Stimulated activated CD8-positive, alpha-beta memory T cell treated with anti-CD3 and anti-CD28 coated beads, Interleukin-4, amount 100 ng/mL, for 24 hours (primary cell): Measurements from ENCODE around the gene RNU6-8.

Experiments used
- DNase-seq: peaks from one replicate; pipeline ENCODE4 v3.0.0-alpha.2; 2020; ENCODE audit warnings: low read depth

Gene RNU6-8

DNA sequence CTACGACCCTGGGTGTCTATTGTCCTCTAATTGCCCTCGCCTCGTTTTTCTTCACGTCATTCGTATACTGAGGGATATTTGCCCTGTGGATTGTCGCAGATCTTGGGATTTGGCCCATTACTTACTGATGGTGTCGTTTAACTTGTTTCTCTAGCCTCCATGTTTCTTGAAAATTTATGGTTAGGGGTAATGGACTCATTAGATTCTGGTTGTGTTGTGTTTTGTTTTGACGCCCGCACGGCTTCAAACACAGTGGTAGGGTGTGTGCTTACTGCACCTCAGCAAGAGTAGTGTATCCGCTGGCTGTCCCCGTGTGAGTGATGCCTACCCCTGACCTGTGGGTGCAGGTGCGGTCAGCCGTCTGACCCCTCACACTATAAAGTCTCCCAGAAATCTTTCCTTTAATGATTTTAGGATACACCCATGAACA is 874 bp upstream of the RNU6-8 start:
- DNase-seq, result no peak

DNA sequence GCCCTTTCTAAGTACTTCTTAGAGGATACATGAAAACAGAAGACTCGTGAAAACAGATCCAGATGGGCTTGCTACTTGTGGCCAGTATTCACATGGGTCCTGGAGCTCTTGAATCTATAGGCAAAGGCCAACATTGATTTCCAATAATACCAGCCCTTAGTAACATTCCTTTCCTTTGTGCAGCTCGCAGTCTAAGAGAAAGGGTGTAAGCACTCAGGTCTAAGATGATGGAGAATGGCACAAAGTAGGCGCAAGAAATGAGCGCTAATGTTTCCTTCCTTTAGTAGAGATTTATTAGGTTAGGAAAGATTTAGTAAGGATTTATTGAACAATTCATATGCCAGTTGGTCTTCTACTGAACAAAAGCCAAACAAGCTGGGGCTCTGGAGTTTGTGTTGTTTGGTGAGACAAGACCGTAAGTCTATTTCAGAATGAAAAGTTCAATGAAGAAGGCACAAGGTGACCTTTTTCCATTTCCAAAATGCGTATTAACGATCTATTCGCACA is 525 bp downstream of the RNU6-8 start:
- no peak for DNase-seq

DNA sequence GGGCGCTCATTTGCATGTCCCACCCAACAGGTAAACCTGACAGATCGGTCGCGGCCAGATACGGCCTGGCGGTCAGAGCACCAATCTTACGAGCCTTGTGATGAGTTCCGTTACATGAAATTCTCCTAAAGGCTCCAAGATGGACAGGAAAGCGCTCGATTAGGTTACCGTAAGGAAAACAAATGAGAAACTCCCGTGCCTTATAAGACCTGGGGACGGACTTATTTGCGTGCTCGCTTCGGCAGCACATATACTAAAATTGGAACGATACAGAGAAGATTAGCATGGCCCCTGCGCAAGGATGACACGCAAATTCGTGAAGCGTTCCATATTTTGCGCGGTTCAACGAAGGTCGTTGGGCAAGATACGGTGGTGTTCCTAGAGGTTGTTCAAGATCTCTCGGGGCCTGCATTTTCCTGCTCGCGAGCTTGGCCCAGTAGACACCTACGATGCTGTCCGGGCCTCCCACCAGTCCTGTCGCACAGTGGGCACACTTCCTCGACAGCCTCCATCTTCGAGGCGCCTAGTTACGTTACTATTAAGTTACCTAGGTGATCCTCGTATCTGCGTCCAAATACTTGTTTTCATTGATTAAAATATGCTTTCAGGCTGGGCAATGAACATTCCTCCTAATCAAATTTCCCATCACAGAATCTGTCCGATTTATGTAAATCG is 1.1 kb downstream of the RNU6-8 start, which contains the start of gene RNU6-7:
Gene RNU6-7, plus strand, starts transcription at position 230 of the 675 bp plus-strand sequence.
- DNase-seq, result peak; percentile 2

DNA sequence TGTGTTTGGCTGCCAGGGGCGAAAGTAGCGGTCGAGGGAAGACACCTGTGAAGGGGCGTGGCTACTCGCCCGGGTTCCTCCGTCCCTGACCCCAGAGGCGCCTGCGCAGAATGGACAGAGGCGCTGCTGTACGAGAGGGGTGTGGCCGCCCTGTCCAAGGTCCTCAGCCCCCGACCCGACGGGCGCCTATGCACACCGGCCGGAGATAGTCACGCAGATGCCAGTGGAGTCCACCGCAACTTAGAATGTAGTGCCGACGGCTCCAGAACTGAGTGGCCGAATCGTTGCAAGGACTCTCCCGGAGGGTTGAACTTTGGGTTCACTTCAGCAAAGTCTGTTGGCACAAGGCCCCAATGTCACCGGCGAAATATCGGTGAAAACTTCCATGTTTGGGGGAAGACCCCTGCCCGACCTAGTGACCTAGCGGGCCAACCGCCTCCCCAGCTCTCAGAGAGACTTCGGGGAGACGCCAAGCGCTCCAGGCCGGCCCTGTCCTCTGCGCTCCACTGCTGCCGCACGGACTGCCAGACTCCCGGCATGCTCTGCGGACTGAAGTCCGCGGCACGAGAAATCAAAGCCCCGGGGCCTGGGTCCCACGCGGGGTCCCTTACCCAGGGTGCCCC is 1.8 kb downstream of the RNU6-8 start:
- peak; percentile 70 for DNase-seq

DNA sequence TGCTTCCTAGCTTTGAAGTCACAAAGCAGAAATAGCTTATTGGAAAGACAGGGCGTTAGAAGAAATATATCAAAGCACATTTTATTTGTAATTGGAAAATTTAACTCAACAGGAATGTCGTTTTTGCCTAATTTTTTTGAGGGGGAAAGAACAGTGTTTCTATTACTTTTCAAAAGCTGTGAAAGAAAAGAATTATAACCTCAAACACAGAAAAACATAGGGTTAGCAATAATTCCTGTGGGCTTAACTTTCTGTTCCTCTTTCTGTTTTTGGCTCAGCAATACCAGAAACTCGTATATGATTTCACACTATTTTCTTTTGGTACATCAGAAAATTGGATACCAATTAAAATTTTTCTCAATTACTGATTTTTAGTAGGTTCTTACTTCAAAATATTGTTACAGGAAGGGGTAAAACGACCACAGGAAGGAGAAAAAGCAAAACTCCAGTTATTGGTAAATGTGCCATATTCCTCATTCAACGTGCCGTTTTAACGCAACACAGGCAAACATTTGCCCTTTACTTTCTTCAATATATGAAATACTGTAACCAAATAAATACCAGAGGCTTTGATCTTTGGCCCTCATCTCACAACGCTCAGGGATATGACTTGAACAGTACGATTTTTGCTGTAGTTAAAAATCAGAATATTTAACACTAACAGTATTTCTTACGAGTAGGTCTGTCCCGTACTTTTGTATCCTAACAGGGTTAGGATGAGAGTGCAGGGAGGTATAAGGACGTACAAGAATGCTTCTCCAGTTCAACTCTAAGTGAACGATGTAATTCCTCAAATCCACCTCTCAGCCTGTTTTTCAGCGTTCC is 2.5 kb downstream of the RNU6-8 start:
- DNase-seq, result no peak

DNA sequence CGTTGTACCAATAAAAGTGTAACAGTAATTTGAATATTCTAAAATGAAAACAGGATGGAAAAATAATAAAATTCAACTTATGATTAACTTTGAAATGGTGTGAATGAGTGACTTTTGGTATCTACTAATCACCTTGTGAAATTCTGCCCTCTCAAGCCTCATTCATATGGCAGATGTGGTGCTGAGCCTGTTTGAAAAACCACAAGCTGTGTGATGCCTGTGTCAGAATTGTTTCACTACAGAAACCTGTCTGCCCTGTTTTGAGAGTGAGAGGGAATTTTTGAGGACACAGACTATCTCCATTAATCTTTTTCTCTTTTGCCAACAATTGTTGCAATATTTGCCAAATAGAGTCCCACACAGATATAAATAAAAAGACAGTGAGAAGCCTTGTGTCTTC is 5.2 kb downstream of the RNU6-8 start:
- DNase-seq, result no peak

DNA sequence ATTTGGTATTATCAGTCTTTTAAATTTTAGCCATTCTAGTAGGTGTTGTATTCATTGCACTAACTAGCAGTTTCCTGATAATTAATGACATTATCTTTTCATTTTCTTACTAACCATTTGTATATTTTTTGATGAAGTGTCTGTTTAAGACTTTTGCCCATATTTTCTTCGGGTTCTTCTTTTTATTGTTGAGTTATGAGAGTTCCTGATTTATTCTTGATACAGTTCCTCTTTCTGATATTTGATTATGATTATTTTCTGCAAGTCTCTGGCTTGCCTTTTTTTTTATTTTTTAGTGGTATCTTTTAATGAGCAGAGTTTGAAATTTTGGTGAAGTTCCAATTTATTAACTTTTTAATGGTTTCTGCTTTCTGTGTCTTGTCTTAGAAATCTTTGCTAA is 7.4 kb downstream of the RNU6-8 start:
- no peak for DNase-seq

DNA sequence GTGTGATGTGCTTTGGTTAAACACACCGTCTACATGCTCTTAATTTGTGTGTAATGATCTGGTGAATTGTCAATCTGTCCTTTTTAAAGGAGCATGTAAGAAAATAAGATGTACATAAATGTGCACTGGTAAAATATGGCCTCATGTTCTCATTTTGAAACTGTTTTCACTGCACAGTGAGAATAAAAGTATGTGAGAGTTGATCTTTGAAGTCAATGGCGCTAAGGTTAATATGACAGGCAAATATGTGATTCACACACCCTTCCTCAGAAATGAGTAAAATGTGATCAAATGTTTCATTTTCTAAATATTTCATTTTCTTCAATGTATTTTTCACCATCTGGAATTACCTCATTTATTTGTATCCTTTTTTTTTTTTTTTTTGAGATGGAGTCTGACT is 9.5 kb downstream of the RNU6-8 start:
- no peak for DNase-seq

DNA sequence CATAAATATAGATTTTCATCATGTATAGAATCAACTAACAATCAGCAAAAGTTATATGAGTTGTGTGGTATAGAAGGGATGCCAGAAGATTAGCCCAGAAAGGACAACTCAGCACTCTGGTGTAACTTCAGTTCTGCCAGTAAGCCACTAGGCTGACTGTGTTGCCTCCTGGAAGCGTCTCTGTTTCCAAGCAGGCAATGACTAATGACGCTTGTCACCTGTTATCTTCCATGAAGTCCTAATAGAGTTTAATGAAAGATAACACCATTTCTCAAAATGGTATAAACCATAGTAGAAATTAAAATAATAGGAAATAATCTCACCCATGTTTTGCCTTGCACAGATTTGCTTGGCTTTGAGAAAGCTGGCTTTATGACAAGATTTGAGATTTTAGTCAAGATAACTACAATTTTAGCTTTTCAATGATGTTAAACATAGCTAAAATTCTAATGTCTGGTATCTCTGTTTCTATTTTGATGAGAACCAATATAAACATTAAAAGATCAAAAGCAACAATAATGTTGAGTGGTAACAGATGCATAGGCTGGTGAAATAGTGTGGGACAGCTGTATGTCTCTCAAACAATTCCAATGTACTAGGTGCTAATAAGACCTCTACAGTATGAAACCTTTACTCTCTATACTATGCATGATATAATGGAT is 10.2 kb downstream of the RNU6-8 start:
- no peak for DNase-seq

DNA sequence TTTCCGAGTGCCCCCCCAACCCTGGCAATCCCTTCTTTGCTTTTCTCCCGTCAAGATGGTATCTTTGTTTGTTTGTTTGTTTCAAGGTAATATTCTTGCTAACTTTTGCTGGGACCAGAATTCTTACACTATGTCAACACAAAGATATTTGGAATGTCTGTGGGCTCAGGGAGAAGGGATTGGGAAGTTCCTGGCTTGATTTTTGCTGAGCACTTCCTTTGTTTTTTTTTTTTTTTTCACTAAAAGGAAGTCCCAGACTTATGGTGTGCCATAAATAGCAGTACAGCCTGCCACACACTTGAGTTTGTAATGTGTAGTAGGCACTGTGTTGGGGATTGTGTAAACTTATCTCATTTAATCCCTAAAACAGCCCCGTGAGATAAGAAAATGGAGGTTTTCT is 12.4 kb downstream of the RNU6-8 start:
- no peak for DNase-seq

DNA sequence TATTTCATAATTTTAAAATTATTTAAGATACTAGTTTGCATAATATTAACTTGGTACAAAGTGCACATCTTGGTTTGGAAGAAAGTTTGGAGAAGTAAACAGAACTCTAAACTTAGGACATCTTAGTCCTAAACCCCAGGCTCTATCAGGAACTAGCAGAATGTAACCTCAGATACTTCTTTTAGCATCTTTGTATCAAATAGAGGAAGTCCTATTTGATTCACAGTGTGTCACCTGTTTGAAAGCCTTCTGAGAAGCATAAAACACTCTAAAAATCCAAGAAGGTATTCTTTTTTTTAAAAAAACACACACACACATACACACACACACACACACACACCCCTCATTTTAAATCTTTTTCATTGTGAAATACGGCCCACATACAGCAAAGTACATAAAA is 13.3 kb downstream of the RNU6-8 start:
- no peak for DNase-seq

DNA sequence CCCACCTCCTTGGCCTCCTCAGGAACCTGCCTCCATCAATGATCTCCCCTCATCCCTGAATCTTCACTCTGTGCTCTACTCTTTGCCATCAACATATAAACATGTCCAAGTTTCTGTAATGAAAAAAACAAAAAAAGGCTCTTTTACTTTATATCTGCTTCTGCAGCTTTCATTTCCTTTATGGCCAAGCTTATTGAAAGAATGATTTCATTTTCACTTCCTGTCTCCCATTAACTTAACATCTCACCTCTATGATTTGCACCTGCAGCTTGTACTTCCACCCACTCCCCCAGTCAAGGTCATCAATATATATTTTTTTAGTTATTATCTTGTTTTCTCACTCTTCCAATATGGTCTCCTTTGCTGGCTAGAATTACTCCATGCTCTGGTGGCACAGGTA is 16.8 kb downstream of the RNU6-8 start:
- DNase-seq, result no peak

DNA sequence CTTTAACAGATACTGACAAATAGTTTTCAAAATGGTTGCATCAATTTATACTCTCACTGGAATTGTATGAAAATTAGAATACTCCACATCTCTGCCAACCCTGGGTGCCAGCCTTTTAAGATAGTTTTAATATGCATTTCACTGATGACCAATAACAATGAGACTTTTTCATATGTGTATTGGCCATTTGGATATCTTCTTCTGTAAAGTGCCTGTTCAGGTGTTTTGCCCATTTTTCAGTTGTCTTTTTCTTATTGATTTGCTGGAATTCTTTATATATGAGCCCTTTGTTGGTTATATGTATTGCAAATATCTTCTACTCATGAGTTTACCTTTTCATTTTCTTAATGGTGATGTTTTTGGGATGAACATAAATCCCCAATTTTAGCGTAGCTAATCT is 18.0 kb downstream of the RNU6-8 start:
- no peak for DNase-seq

DNA sequence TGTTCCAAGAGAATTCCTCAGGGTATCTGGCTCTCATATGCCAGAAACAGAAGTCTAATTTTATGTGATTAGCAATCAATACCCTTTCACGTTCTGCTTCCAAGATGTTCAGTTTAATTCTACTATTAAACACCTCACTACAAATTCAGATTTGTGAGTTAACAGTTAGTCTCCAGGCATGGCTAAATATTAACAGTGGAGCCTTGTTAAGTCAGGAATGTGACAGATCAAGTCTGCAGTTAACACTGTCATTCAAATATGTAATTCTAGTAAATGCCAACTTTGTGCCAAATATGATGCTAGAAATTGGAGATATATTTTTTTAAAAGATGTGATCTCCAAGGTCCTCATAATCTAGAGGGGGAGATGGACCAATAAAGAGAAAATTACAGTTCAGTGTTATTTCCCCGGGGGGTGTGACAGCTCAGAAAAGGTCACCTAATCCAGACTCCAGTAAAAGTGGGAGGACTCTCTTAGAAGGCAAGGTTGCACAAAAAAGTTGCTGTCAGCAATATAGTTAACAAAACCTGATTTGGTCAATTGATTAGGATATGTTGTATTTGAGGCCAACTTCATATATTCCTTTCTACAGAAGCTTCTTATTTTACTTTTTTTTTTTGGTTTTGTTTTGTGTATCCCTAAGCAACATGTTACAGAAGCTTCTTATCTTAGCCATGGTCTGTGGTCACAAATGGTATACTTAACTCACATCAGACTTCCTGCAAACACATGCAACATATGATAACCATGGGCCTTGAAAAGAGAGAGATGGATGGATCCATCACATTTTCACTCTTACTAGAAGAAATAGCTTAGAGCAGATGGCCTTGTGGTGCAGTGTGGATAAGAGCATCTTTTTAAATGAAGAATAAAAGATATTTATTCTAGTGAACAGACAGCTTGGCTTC is 19.7 kb downstream of the RNU6-8 start:
- no peak for DNase-seq

DNA sequence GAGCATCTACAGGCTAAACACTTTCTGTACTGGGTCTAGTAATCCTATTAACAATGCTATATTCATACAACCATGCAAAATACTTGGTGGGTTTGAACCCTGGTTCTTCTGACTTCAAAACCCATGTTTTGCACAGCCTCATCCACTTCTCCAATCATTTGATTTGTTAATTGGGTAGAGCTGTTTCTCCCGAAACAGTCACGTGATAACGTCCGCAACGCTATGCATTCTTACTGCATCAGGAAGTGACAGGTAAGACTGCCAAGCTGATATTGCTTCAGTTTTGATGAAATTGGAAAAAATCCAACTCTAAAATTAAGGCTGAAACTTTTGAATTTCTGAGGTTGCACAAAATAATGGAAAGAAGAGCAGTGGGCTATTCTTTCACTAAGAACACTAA is 31.6 kb downstream of the RNU6-8 start:
- DNase-seq, result no peak

DNA sequence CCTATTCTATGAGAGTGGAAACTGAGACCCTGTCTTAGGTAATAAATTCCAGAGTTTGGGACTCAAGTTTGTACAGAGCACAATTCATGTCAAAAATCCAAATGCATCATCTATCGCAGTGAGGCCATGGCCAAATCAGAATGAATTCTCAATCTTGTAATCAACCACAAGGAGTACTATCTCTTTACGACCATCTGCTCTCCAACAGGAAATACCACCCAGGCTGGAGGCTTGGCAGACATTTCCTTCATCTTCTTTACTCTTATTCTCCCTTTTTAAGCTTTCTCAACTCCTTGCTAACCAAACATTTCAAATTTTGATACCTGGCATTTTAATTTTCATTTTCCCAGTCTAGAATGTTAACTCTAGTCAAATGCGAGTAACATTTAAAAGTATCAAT is 33.9 kb downstream of the RNU6-8 start:
- no peak for DNase-seq

DNA sequence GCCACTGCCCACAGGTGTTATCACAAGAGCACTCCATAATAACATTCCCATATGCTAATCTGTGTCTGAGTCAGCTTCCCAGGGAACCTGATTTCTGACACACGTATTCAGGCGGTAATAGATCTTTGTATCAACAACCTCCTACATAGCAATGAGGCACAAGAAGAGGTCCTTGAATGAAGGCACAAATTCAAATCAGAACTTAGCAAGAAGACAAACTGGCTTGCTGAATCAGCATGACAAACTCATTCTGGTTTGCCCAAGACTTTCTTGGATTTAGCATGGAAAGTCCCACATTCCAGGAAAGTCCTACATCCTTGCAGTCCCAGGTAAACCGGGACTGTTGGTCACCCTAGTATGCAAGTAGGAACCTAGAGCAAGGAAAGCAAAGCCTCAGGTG is 35.2 kb downstream of the RNU6-8 start:
- no peak for DNase-seq

DNA sequence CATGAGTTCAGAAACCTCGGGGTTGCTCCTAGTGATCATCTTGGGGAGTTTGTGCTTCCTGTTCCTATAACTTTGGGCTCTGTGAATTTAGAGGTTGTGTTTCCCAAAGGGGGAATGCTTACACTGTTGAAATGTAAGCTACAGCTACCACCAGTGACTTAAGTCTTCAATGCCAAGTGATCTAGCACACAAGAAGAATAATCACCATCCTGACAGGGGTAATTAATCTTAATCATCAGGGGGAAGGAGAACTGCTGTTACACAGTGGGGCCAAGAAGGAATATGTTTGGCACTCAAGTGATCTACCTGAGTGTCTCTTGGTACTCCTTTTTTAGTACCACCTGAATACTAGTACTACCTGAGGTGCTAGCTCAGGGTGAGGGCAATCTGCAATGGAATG is 36.1 kb downstream of the RNU6-8 start:
- DNase-seq, result no peak

DNA sequence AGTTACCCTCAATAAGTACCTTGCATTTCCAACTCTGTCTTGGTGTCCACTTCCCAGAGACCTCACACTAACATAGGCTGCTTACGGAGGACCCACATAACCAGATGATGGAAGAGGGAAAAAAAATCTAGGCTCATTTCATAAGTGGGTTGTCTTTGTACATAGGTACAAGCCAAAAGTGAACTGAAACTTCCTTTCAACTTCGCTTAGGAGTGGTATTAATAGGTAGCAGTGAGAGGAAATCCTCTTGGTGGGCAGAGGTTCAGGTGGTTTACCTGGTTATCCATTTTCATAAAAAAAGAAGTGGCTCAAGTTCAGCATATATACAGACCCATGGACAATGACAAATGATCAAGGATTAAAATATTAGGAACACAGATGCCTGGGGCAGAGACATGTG is 37.0 kb downstream of the RNU6-8 start:
- DNase-seq, result no peak
